Ishikawa (cell line): ENCODE measurements around the gene UBE2C.

ENCODE experiments used
- CEBPB ChIP-seq: IDR thresholded peaks from 2 replicates; pipeline ENCODE4 v1.6.1; 2012
- CREB1 ChIP-seq: IDR thresholded peaks from 2 replicates; pipeline ENCODE4 v1.6.1; 2012; ENCODE audit warnings: low read depth
- MAX ChIP-seq: IDR thresholded peaks from 2 replicates; pipeline ENCODE4 v1.6.1; 2012
- NFIC ChIP-seq: IDR thresholded peaks from 2 replicates; pipeline ENCODE4 v1.6.1; 2012
- TAF1 ChIP-seq: IDR thresholded peaks from 2 replicates; pipeline ENCODE4 v1.6.1; 2012; ENCODE audit warnings: low read depth, mild to moderate bottlenecking

DNA sequence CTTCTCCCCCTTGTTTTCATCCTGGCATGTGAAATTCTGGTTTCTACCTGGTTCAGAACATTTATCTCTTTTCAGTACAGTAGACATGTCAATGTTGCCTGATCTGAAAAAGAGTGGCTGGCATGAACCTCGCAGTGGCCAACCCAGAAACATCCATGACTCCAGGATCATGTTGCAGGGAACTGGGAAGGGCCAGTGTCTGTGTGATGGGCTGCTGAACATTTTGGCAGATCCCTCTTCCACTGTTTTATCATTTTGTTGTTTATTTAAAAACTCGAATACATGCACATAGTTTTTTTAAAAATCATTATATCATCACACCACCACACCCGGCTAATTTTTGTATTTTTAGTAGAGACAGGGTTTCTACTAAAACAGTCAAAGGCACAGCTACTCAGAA, 39.8 kb upstream of the UBE2C start:
- TF ChIP-seq TAF1 = no peak
- no peak for TF ChIP-seq CREB1
- no peak for TF ChIP-seq CEBPB
- TF ChIP-seq MAX = no peak
- TF ChIP-seq NFIC = no peak
